WI38 (cell line): ENCODE data around the gene TRIM47.
A peak's percentile ranks its signal among the peaks of the same experiment; 100 is the strongest.

ENCODE experiments used
- H3K4me3 ChIP-seq: 2 replicates; pipeline ENCODE4 v1.5.1; 2011; ENCODE audit warnings: low read depth, mild to moderate bottlenecking, control low read depth, low read length
- CTCF ChIP-seq: IDR thresholded peaks from 2 replicates; pipeline ENCODE4 v1.5.1; 2012; ENCODE audit warnings: low read depth, mild to moderate bottlenecking, control low read depth, low read length

Gene TRIM47

GRCh38 chr17:75878174-75878998 lies at the start of gene TRIM47:
TSS of gene TRIM47 (minus strand) at chr17:75878581. CDS start at chr17:75878548, 33 bp downstream.
- TF ChIP-seq CTCF: no peak
- H3K4me3 ChIP-seq: peak within 1 kb of the TSS; percentile 57

GRCh38 chr17:75927286-75927922 lies 49.0 kb upstream of the TRIM47 start:
- TF ChIP-seq CTCF: no peak
- no peak overlapping the region for H3K4me3 ChIP-seq

DNA sequence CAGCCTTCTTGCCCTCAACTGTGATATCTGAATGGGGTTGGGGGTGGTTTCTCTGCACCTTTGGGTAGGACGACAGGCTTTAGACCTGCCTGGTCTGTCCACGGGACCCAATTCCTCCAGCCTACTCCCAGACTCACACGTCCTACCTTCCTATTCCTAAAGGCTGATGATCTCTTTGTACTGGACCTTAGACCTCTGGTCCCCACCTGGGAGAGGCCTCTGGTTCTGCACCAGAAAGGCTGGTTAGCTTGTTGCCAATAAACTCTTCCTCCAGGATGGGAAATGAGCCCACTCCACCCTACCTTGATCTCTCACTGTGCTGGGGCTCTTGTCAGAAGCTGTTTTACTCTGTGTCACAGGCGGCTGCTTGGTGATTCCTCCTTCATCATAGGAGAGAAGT lies 48.1 kb upstream of the TRIM47 start:
- TF ChIP-seq CTCF: no peak

DNA sequence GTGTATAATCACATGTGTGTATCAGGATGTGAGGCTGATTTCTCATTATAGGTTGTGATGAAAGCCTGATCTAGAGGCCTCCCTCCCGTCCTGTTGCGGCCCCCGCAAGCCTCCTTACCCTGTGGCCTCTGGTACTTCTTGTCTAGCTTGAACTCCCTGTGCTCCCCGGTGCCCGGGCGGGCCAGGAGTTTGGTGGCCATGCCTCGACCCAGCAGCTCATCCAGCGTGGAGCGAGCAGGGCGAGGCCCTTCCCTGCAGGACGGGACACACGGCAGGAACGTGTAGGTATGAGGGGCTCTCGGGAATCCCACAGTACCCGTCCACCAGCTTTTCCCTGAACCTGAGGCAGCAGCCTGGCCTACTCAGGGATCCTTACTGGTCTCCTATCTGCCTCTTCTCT lies 47.5 kb upstream of the TRIM47 start:
- no peak overlapping the region for H3K4me3 ChIP-seq

More for the DNA sequence above, 48.1 kb upstream of the TRIM47 start:
- H3K4me3 ChIP-seq: no peak overlapping the region

DNA sequence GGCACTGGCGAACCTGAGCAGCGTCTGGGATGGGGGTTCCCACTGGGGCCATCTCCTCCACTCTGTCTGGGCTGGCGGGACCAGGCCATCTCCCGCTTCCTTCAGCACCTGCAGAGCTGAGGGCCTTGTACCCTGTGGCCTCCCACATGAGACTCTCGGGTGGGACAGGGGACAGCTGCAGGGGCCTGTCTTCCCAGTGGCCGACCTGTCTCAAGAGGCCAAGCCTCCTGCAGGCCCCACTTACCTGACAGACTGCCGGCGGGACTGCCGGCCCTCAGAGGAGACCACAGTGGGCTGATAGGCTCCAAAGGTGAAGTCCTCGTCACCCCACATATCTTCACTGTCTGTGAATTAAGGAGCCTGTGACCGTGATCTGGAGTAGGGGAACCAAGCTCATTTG lies 46.7 kb upstream of the TRIM47 start:
- no peak overlapping the region for H3K4me3 ChIP-seq
- no peak for TF ChIP-seq CTCF

More for the DNA sequence above, 47.5 kb upstream of the TRIM47 start:
- TF ChIP-seq CTCF: no peak

- no peak overlapping the region for H3K4me3 ChIP-seq
- no peak for TF ChIP-seq CTCF
These were observed 44.8 kb upstream of the TRIM47 start for GRCh38 chr17:75922963-75923874.
